ENCODE measurements around the gene SULT2B1.

GRCh38 chr19:48616041-48616436 is 64.1 kb downstream of the SULT2B1 start:
- TF ChIP-seq, protein P1, sequence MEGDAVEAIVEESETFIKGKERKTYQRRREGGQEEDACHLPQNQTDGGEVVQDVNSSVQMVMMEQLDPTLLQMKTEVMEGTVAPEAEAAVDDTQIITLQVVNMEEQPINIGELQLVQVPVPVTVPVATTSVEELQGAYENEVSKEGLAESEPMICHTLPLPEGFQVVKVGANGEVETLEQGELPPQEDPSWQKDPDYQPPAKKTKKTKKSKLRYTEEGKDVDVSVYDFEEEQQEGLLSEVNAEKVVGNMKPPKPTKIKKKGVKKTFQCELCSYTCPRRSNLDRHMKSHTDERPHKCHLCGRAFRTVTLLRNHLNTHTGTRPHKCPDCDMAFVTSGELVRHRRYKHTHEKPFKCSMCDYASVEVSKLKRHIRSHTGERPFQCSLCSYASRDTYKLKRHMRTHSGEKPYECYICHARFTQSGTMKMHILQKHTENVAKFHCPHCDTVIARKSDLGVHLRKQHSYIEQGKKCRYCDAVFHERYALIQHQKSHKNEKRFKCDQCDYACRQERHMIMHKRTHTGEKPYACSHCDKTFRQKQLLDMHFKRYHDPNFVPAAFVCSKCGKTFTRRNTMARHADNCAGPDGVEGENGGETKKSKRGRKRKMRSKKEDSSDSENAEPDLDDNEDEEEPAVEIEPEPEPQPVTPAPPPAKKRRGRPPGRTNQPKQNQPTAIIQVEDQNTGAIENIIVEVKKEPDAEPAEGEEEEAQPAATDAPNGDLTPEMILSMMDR (conservative IDR thresholded peaks at IDR 0.05 in 1 of 2, IDR thresholded peaks at IDR 0.05 in 1 of 2; ENCODE audit: low read depth in 1 of 2, low read length in 2 of 2): no peak
- no peak for TF ChIP-seq EZH2 (IDR thresholded peaks at IDR 0.05; ENCODE audit: low read length, missing control alignments)

All from fibroblast of lung (primary cell).